Activated T-cell treated with anti-CD3 and anti-CD28 coated beads for 1 hour (primary cell): ENCODE results near the gene CGREF1.
"Not testable (repeated sequence)": the region's sequence is repeated elsewhere in the genome, so short reads cannot be mapped to it uniquely, and the experiment has no call there.

Experiments
- DNase-seq: peaks from one replicate; pipeline ENCODE4 v3.0.0-alpha.2; 2020; ENCODE audit warnings: low read depth

CGREF1 gene

GRCh38 chr2:27111392-27112078 is 7.4 kb downstream of the CGREF1 start:
- DNase-seq, result not testable (repeated sequence)

- not testable (repeated sequence) for DNase-seq
These were observed 8.2 kb downstream of the CGREF1 start for GRCh38 chr2:27110603-27111352.

- DNase-seq, result no peak
These were observed 9.8 kb downstream of the CGREF1 start for GRCh38 chr2:27109083-27109482.

GRCh38 chr2:27108221-27108620 is 10.7 kb downstream of the CGREF1 start:
- no peak for DNase-seq

GRCh38 chr2:27105981-27106380 is 12.9 kb downstream of the CGREF1 start:
- no peak for DNase-seq

- DNase-seq, result no peak
These were observed 16.6 kb downstream of the CGREF1 start for GRCh38 chr2:27102329-27102728.

GRCh38 chr2:27100036-27100435 is 18.9 kb downstream of the CGREF1 start:
- no peak for DNase-seq

- DNase-seq, result no peak
These were observed 19.5 kb downstream of the CGREF1 start for GRCh38 chr2:27099334-27099955.

- no peak for DNase-seq
These were observed 21.6 kb downstream of the CGREF1 start for GRCh38 chr2:27097341-27097740.

GRCh38 chr2:27096748-27097297 is 22.1 kb downstream of the CGREF1 start:
- DNase-seq, result no peak

GRCh38 chr2:27095745-27096651 is 22.9 kb downstream of the CGREF1 start:
- DNase-seq, result no peak

GRCh38 chr2:27095427-27095744 is 23.5 kb downstream of the CGREF1 start:
- DNase-seq, result no peak

GRCh38 chr2:27094353-27094984 is 24.5 kb downstream of the CGREF1 start:
- no peak for DNase-seq

- no peak for DNase-seq
These were observed 25.2 kb downstream of the CGREF1 start for GRCh38 chr2:27093430-27094352.

- no peak for DNase-seq
These were observed 26.1 kb downstream of the CGREF1 start for GRCh38 chr2:27092696-27093429.

- DNase-seq, result no peak
These were observed 26.9 kb downstream of the CGREF1 start for GRCh38 chr2:27091746-27092695.

- no peak for DNase-seq
These were observed 29.6 kb downstream of the CGREF1 start for GRCh38 chr2:27089111-27089954.

- no peak for DNase-seq
These were observed 30.3 kb downstream of the CGREF1 start for GRCh38 chr2:27088634-27089033.
